HFF-Myc (cell line): ENCODE results near the gene LPXN.

Experiments
- DNase-seq: peaks from one replicate; pipeline ENCODE4 v3.0.0-alpha.2; 2011; ENCODE audit warnings: low read depth; ENCODE audit errors: extremely low read depth
- H3K4me3 ChIP-seq: replicated peaks from 2 replicates; pipeline ENCODE4 v1.5.1; 2011; ENCODE audit warnings: low read depth, mild to moderate bottlenecking, control low read depth, low read length
- CTCF ChIP-seq: IDR thresholded peaks from 2 replicates; pipeline ENCODE4 v1.5.1; 2012; ENCODE audit warnings: mild to moderate bottlenecking, low read depth, low read length, control low read depth; ENCODE audit errors: missing control alignments

Gene LPXN

GRCh38 chr11:58525037-58525614, 50.5 kb downstream of the LPXN start:
- DNase-seq, result no peak
- TF ChIP-seq CTCF, result no peak
- H3K4me3 ChIP-seq, result no peak overlapping the region

DNA sequence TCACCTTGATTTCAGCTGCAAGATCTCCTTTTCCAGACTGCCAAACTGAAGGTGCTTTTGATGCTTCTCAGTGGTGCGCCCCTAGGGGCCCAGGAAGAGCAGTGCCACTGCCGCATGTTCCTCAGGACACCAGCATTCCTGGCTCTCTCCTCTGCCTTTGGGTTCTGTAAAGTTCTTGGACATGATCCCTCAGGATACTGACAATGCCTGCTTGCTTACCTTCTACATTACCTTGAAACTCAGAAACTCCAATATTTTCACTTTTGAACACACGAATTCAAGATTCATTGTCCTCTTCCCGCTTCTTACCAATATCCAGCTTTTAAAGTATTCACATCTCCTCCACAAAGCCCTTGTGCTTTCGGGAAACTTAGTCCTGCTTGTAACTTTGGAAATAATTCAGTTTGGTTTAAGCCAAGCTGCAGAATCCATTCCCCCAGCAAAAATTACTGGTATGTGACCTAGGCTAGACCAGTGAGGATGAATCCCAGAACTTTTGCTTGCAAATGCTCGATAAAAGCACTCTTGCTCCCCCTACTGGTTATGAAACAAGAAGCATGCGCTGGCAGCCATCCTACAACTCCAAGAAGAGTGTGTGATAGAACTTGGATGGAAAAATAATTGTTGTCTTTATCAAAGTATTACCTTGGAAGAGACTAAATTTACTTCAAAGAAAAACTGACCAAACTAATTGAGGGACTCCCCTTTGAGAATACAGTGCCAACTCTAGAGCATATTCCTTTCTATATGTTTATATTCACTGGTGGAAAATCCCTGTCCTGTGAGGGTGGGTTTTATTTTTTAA, 51.2 kb downstream of the LPXN start:
- DNase-seq, result peak; percentile 76
- H3K4me3 ChIP-seq, result no peak overlapping the region
- TF ChIP-seq CTCF, result peak; percentile 88

DNA sequence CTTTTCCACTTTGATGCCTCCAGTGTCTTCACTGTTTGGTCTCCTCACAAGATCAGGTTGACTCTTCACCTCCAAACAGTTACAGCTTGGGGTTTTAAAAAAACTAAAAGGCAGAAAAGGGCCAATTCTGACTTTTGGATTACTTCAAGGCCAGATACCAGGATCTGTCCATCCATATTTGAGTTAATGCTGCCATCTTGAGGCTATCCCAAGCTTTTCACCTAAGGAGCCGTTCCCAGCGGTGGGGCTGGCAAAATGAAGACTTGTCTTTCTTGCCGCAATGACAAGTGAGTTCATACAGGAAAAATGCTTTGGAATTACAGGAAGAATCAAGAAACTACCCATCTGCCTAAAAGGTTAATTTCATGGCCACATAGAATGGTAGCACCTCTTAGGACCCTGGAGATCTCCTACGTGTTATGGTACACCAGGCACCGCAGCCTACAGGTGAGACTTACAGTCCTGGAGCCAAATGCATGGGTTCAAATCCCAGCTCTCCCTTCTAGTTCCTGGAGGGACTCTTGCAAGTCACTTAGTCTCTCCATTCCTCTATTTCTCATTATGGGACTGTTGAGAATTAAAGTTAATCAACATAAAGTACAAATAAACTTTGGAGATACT, 61.8 kb downstream of the LPXN start:
- peak; percentile 27 for DNase-seq
- peak; percentile 57 for TF ChIP-seq CTCF
- no peak overlapping the region for H3K4me3 ChIP-seq

DNA sequence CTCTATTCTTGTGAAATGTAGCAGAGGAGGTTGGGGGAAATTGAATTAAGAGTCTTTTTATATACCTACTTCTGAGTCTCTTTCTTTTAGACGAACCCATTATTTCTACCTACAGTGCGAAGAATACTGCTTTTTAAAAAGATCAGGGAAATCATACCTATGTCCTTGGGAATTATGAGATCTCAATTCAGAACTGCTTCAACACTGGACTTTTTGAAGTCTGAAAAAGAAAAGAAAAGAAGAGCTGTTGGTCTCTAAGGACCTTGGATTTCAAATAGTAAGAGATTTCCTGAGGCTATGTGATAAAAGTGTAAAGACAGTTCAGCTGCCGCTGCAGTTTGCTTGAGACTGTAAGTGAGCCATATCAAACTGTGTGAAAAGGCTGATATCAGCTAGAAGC, 64.0 kb downstream of the LPXN start:
- DNase-seq, result no peak
- TF ChIP-seq CTCF, result no peak
- no peak overlapping the region for H3K4me3 ChIP-seq

GRCh38 chr11:58509748-58510147, 65.9 kb downstream of the LPXN start:
- TF ChIP-seq CTCF, result no peak
- DNase-seq, result no peak
- H3K4me3 ChIP-seq, result no peak overlapping the region

GRCh38 chr11:58508814-58509213, 66.8 kb downstream of the LPXN start:
- TF ChIP-seq CTCF, result no peak
- no peak overlapping the region for H3K4me3 ChIP-seq
- no peak for DNase-seq
